ENCODE results near the gene LRRC2. TPM values are rescaled to one million over a fixed set of nuclear protein-coding genes. Genes with fewer than 3 reads are reported as not detected.

Gene LRRC2
- total RNA-seq, 1 experiment from 2014 or later, result 2.6 TPM

DNA sequence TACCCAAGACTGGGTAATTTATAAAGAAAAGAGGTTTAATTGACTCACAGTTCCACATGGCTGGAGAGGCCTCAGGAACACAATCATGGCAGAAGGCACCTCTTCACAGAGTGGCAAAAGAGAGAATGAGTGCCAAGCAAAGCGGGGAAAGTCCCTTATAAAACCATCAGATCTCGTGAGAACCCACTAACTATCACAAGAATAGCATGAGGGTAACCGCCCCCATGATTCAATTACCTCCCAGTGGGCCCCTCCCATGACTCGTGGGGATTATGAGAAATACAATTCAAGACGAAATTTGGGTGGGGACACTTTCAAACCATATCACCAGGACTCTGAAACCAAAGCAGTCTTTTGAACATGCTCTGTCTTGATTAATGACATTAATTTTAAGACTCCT lies 61.3 kb downstream of the LRRC2 start:
- H3K9ac ChIP-seq (ENCODE audit: extremely low read depth, insufficient read length, low read length), result no peak overlapping the region
- no peaks in the 10 kb centered on the region for H3K79me1 ChIP-seq (ENCODE audit: insufficient read depth, low read depth, low read length, poor library complexity, severe bottlenecking)
- H3K23ac ChIP-seq (ENCODE audit: insufficient read length, low read depth, low read length), result no peak overlapping the region
- Mint-ChIP-seq H3K27me3 (ENCODE audit: low read depth) (peaks cover 9% of the 10 kb centered on the region), H3K27ac (no peak overlapping the region), H3K4me3 (no peak overlapping the region), H3K36me3 (ENCODE audit: insufficient read depth in 1 of 3, low read depth in 3 of 3) (peaks cover 0 to 3% (median 0%) of the 10 kb centered on the region in 3 experiments; a peak in 4 of 7 replicates), H3K4me1 (peaks cover 30 to 41% of the 10 kb centered on the region in 2 experiments), H3K9me3 (peaks cover 0 to 2% of the 10 kb centered on the region in 2 experiments; a peak in 2 of 5 replicates)
- no peak overlapping the region for H2BK12ac ChIP-seq (ENCODE audit: insufficient read length, low read depth, low read length)
- H2BK15ac ChIP-seq (ENCODE audit: low read depth, low read length), result no peak overlapping the region
- H2BK20ac ChIP-seq (ENCODE audit: low read depth, low read length, poor library complexity, severe bottlenecking), result no peak overlapping the region
- no peak overlapping the region for H2AFZ ChIP-seq (ENCODE audit: low read length)
- no peak overlapping the region for H4K8ac ChIP-seq (replicated peaks; ENCODE audit: insufficient read length, low read depth, low read length)
- no peaks in the 10 kb centered on the region for H4K20me1 ChIP-seq (ENCODE audit: control insufficient read depth, insufficient read depth, insufficient read length)
- no peak overlapping the region for H3K14ac ChIP-seq (ENCODE audit: insufficient read depth, low read length)
- H3K4ac ChIP-seq (ENCODE audit: low read depth, low read length), result no peak overlapping the region
- H3K4me1 ChIP-seq (ENCODE audit: insufficient read depth, low read length), result peaks cover 18% of the 10 kb centered on the region
- no peak overlapping the region for H4K5ac ChIP-seq (ENCODE audit: insufficient read length, low read depth, low read length)
- H3K9me3 ChIP-seq (ENCODE audit: control insufficient read depth, low read depth, low read length), result no peaks in the 10 kb centered on the region
- no peak overlapping the region for H3T11ph ChIP-seq (ENCODE audit: low read length)
- no peaks in the 10 kb centered on the region for H3K23me2 ChIP-seq (ENCODE audit: insufficient read length, low read depth, low read length, poor library complexity, severe bottlenecking)
- no peak overlapping the region for H3K56ac ChIP-seq (ENCODE audit: insufficient read length, low read depth, low read length)
- no peak for DNase-seq
- no peak overlapping the region for H2BK5ac ChIP-seq (ENCODE audit: insufficient read length, low read length)
- no peak overlapping the region for H2BK120ac ChIP-seq (ENCODE audit: low read depth, low read length, poor library complexity, severe bottlenecking)
- H3K27ac ChIP-seq (ENCODE audit: insufficient read length, low read depth, low read length), result no peak overlapping the region
- H3K79me2 ChIP-seq (ENCODE audit: insufficient read depth, low read length), result no peaks in the 10 kb centered on the region
- H3K4me2 ChIP-seq (ENCODE audit: insufficient read depth, insufficient read length, low read length), result no peak overlapping the region
- H3K27me3 ChIP-seq (ENCODE audit: insufficient read depth, low read length), result no peaks in the 10 kb centered on the region
- no peak overlapping the region for H4K91ac ChIP-seq (ENCODE audit: insufficient read length, low read depth, low read length)
- H3K18ac ChIP-seq (ENCODE audit: insufficient read length, low read depth, low read length), result no peak overlapping the region
- TF ChIP-seq, protein P1, sequence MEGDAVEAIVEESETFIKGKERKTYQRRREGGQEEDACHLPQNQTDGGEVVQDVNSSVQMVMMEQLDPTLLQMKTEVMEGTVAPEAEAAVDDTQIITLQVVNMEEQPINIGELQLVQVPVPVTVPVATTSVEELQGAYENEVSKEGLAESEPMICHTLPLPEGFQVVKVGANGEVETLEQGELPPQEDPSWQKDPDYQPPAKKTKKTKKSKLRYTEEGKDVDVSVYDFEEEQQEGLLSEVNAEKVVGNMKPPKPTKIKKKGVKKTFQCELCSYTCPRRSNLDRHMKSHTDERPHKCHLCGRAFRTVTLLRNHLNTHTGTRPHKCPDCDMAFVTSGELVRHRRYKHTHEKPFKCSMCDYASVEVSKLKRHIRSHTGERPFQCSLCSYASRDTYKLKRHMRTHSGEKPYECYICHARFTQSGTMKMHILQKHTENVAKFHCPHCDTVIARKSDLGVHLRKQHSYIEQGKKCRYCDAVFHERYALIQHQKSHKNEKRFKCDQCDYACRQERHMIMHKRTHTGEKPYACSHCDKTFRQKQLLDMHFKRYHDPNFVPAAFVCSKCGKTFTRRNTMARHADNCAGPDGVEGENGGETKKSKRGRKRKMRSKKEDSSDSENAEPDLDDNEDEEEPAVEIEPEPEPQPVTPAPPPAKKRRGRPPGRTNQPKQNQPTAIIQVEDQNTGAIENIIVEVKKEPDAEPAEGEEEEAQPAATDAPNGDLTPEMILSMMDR (conservative IDR thresholded peaks at IDR 0.05), result no peak
- no CpG with 5 or more reads among the region's 5 CpGs for WGBS (ENCODE audit: extremely low coverage, insufficient read length, low lambda C conversion rate)
- H2AK5ac ChIP-seq (ENCODE audit: insufficient read length, low read length), result no peak overlapping the region
